Measurements from ENCODE around the gene STARD13.

Gene STARD13

DNA sequence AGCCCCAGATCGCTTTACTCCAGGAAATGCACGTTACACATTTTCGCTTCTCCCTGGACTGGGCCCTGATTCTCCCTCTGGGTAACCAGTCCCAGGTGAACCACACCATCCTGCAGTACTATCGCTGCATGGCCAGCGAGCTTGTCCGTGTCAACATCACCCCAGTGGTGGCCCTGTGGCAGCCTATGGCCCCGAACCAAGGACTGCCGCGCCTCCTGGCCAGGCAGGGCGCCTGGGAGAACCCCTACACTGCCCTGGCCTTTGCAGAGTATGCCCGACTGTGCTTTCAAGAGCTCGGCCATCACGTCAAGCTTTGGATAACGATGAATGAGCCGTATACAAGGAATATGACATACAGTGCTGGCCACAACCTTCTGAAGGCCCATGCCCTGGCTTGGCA lies 224.7 kb downstream of the STARD13 start:
- Histone ChIP-seq H3K36me3 (ENCODE audit: control insufficient read depth, insufficient read depth, low read length) (no peaks in the 10 kb centered on the region), H3K4me1 (ENCODE audit: control insufficient read depth, insufficient read depth, low read length) (peaks cover 9% of the 10 kb centered on the region), H3K9me3 (ENCODE audit: control insufficient read depth, low read length) (no peaks in the 10 kb centered on the region), H3K27ac (ENCODE audit: insufficient read depth, low read depth, low read length, poor library complexity, severe bottlenecking) (no peak overlapping the region), H3K27me3 (ENCODE audit: control insufficient read depth, insufficient read depth, low read length, poor library complexity, severe bottlenecking) (no peaks in the 10 kb centered on the region), H3K4me3 (ENCODE audit: insufficient read depth, low read depth, low read length) (no peak overlapping the region)
- WGBS, 2 experiments, result 89 to 90% methylated on average over 15 of the region's 15 CpGs

- WGBS, 2 experiments, result 86 to 96% methylated on average over 3 of the region's 3 CpGs
Measured at GRCh38 chr13:33058776-33059327, 226.7 kb downstream of the STARD13 start.

DNA sequence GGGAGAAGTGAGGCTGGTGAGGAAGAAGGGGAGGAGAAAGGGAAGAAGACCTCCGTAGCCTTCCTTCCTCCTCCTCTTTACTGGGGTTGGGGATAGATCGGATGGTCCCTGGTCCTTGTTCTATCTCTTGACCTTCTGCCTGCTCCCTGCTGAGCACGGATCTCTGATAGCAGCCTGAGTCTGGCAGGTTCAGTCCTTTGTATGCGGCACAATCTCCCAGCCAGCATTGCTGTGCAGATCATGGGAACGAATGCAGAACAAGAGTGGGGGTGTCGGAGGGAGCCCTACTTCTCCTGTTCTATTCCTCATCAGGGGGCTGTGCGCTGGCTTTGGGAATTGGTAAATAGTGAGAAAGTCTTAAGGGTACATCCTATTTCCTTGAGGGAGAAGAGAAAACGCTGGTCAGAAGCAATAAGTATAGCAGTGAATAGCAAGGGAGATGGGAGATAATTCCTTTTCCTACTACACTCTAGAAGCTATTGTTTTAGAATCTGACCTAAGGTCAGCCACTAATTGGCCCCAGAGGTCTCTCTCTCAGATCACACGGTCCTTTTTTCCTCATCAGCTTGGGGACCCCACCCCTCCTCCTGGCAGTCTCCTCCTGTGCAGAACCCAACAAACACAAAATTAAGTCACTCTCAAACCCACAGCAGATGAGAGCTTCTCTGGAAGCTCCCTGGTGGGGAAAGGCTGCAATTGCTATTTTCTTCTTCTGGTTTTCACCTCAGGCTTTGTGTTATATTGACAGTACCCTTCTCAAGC lies 228.4 kb downstream of the STARD13 start:
- H3K27ac ChIP-seq (ENCODE audit: insufficient read depth, low read depth, low read length, poor library complexity, severe bottlenecking), result no peak overlapping the region
- no peaks in the 10 kb centered on the region for H3K27me3 ChIP-seq (ENCODE audit: control insufficient read depth, insufficient read depth, low read length, poor library complexity, severe bottlenecking)
- peaks cover 9% of the 10 kb centered on the region for H3K4me1 ChIP-seq (ENCODE audit: control insufficient read depth, insufficient read depth, low read length)
- WGBS, 2 experiments, result 75 to 76% methylated on average over 8 to 9 of the region's 9 CpGs
- H3K36me3 ChIP-seq (ENCODE audit: control insufficient read depth, insufficient read depth, low read length), result no peaks in the 10 kb centered on the region
- no peaks in the 10 kb centered on the region for H3K9me3 ChIP-seq (ENCODE audit: control insufficient read depth, low read length)
- H3K4me3 ChIP-seq (ENCODE audit: insufficient read depth, low read depth, low read length), result no peak overlapping the region

More at GRCh38 chr13:33058776-33059327, 226.7 kb downstream of the STARD13 start:
- H3K27me3 ChIP-seq (ENCODE audit: control insufficient read depth, insufficient read depth, low read length, poor library complexity, severe bottlenecking), result no peaks in the 10 kb centered on the region
- no peaks in the 10 kb centered on the region for H3K36me3 ChIP-seq (ENCODE audit: control insufficient read depth, insufficient read depth, low read length)
- no peaks in the 10 kb centered on the region for H3K9me3 ChIP-seq (ENCODE audit: control insufficient read depth, low read length)
- H3K4me1 ChIP-seq (ENCODE audit: control insufficient read depth, insufficient read depth, low read length), result peaks cover 9% of the 10 kb centered on the region
- no peak overlapping the region for H3K4me3 ChIP-seq (ENCODE audit: insufficient read depth, low read depth, low read length)
- H3K27ac ChIP-seq (ENCODE audit: insufficient read depth, low read depth, low read length, poor library complexity, severe bottlenecking), result no peak overlapping the region

DNA sequence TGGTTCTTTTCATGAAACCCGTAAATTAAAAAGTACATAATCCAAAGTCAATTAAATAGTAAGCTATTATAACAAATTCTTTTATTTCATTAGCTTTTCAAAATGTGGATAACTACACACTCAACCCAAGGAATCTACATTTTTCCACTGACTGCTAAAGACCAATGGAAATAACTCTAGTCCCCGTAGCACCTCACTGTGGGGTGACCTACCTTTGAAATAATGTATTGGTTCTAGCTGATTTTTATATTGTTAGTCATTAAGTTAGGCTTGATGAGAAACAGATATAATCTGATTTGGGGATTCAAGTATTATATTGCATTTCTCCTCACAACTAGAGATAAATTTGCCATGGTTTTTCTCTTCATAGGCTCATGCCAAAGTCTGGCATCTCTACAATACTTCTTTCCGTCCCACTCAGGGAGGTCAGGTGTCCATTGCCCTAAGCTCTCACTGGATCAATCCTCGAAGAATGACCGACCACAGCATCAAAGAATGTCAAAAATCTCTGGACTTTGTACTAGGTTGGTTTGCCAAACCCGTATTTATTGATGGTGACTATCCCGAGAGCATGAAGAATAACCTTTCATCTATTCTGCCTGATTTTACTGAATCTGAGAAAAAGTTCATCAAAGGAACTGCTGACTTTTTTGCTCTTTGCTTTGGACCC lies 232.0 kb downstream of the STARD13 start:
- WGBS, 2 experiments, result 94 to 95% methylated on average over 6 to 7 of the region's 7 CpGs
- Histone ChIP-seq H3K4me1 (ENCODE audit: control insufficient read depth, insufficient read depth, low read length) (peaks cover 9% of the 10 kb centered on the region), H3K27me3 (ENCODE audit: control insufficient read depth, insufficient read depth, low read length, poor library complexity, severe bottlenecking) (no peaks in the 10 kb centered on the region), H3K4me3 (ENCODE audit: insufficient read depth, low read depth, low read length) (no peak overlapping the region), H3K27ac (ENCODE audit: insufficient read depth, low read depth, low read length, poor library complexity, severe bottlenecking) (no peak overlapping the region), H3K36me3 (ENCODE audit: control insufficient read depth, insufficient read depth, low read length) (no peaks in the 10 kb centered on the region), H3K9me3 (ENCODE audit: control insufficient read depth, low read length) (no peaks in the 10 kb centered on the region)
